ENCODE measurements around the gene MAPK8IP3.
A peak's percentile ranks its signal among the peaks of the same experiment; 100 is the strongest.

Gene MAPK8IP3

DNA sequence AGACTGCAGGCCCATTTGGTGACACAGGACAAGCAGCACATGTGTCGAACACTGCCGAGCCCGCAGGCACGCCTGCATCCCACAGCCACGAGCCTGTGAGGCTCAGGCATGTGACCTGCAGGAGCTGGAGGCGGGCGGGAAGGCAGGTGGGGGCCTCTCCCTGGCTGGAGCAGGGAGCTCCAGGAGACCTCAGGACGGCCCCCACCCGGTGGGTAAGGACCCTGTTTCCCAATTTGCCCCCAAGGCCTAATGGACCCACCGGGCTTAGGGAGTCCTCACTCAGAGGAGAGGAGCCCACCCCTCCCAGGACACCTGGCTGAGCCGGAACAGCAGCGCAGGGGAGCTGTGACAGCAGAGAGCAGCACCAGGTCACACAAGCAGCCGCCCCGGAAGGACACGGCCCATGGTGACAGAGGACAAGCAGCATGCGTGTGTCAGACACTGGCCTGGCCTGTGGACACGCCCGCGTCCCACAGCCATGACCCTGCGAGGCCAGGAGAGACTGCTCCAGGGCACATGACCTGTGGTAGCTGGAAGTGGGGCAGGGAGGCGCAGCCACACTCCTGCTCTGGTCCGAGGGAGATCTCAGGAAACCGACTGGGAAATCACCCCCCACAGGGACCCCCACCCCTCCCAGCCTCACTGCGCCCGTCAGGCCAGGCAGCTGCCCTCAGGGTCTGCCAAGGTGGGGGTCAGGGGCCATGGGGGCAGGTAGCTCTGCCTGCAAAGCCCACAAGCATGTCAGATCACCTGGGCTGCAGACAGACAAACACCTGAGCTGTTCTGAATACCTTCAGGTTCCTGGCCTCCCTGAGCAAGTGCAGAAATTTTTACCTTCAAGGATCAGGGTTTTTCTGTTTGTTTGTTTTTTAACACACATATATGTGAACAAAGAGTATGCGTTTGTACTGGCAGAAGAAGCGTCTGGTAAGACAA lies 74.0 kb downstream of the MAPK8IP3 start:
- TF ChIP-seq, protein P1, sequence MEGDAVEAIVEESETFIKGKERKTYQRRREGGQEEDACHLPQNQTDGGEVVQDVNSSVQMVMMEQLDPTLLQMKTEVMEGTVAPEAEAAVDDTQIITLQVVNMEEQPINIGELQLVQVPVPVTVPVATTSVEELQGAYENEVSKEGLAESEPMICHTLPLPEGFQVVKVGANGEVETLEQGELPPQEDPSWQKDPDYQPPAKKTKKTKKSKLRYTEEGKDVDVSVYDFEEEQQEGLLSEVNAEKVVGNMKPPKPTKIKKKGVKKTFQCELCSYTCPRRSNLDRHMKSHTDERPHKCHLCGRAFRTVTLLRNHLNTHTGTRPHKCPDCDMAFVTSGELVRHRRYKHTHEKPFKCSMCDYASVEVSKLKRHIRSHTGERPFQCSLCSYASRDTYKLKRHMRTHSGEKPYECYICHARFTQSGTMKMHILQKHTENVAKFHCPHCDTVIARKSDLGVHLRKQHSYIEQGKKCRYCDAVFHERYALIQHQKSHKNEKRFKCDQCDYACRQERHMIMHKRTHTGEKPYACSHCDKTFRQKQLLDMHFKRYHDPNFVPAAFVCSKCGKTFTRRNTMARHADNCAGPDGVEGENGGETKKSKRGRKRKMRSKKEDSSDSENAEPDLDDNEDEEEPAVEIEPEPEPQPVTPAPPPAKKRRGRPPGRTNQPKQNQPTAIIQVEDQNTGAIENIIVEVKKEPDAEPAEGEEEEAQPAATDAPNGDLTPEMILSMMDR (conservative IDR thresholded peaks at IDR 0.05) = no peak
- peak overlapping the region; percentile 77 for H3K27ac ChIP-seq

DNA sequence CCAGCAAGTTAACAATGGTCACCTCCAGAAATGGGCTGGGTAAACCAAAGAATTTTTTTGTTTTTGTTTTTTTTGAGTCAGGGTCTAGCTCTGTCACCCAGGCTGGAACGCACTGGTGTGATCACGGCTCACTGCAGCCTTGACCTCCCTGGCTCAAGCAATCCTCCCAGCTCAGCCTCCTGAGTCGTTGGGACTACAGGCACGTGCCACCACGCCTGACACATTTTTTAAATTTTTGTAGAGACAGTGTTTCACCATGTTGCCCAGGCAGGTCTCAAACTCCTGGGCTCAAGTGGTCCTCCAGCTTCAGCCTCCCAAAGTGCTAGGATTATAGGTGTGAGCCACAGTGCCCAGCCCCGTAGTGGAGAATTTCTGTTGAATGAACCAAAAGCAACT lies 74.7 kb downstream of the MAPK8IP3 start:
- peak overlapping the region; percentile 77 for H3K27ac ChIP-seq
- TF ChIP-seq, protein P1 (conservative IDR thresholded peaks at IDR 0.05) = no peak

DNA sequence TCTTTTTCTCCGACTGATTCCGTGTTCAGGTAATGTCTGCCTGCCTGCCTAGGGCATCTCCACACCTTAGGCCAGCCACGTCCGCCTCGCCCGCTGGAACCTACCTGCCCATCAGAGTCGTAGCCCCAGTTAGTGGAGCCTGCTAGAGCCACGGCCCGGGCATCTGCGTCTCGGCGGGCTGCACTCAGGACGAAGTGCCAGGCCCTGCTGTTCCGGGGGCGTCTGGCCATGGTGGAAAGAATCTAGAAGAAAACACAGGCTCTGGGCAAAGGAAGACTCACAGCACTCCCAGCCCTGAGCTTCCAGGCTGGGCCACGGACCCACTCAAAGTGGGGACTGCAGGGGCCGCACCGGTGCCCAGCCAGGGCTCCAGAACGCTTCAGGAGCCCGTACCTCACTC lies 75.3 kb downstream of the MAPK8IP3 start:
- TF ChIP-seq, protein P1 (conservative IDR thresholded peaks at IDR 0.05) = no peak
- H3K27ac ChIP-seq = peak overlapping the region; percentile 77

DNA sequence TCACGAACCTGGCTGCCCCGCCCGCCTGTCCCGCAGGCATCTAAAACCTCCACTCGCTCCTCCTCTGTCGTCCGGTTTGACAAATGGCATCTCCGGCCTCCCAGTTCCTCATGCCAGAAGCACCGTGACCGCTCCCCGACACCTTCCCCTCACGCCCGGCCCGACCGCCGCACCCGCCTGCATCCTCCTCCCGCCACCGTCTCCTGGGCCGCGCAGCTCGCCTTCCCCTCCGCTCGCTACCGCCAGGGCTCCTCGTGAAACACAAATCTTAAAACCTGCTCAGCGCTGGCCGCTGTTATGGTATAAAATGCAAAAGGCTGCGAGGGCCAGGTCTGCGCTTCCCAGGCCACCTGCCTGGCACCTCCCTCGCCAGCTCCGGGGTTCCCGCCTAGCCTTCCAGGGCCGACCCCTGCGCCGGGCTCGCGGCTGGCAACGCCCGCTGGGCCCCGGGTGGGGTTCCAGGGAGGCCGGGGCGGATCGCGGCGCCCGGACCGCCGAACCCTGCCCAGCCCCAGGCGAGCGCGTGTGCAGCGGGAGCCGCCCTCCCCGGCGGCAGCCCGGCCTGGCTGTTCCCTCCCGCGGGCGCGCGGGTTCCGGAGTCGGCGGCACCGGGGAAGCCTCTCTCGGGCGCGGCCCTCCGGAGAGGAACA lies 75.9 kb downstream of the MAPK8IP3 start:
- TF ChIP-seq, protein P1 (conservative IDR thresholded peaks at IDR 0.05) = no peak
- H3K27ac ChIP-seq = peak overlapping the region; percentile 77

DNA sequence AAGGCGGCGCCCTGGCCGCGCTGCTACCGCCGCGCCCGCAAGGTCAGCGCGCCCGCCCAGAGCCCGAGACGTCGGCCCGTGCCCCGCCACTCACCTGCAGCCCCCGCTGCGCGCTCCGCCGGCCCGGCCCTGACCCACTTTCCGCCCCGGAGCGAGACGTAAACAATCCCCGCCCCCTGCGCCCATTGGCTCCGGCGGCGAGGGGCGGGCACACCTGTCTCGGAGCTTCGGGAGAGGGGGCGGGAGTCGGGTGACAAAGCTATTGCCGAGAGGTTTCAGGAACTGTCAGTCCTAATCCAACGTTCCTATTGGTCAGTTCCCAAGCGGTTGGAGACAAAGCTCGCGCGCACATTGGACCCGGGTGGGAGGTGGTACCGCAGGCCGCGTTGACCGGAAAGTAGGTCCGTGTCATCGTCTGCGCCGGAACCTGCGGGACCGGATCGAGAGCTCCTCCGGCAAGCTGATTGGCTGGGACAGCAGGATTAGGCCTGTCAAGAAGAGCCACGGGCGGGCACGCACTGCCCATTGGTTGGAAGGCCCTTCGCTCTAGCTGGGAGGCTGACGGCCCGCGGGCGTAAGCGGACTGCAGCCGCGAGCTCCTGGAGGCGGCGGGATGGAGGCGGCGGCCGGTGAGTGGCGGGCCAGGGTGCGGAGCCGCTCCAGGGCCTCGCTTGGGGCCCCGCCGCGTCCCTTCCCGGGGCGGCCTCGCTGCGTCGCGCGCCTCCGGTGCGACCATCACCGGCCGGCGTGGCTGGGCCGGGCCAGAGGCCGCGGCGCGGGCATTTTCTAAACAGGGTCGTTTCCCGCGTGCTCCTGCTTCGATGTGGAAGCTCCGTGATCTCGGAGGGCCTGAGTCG lies 76.6 kb downstream of the MAPK8IP3 start, which contains the start of the genes NUBP2 and SPSB3:
TSS of gene NUBP2 (plus strand) at position 553 of the 857 bp plus-strand sequence. CDS start at position 614, 61 bp downstream.
TSS of gene SPSB3 (minus strand) at position 164 of the 857 bp plus-strand sequence. CDS start 1,088 bp downstream, outside the sequence.
- peak within 1 kb of the TSS; percentile 77 for H3K27ac ChIP-seq
- TF ChIP-seq, protein P1 (conservative IDR thresholded peaks at IDR 0.05) = no peak

DNA sequence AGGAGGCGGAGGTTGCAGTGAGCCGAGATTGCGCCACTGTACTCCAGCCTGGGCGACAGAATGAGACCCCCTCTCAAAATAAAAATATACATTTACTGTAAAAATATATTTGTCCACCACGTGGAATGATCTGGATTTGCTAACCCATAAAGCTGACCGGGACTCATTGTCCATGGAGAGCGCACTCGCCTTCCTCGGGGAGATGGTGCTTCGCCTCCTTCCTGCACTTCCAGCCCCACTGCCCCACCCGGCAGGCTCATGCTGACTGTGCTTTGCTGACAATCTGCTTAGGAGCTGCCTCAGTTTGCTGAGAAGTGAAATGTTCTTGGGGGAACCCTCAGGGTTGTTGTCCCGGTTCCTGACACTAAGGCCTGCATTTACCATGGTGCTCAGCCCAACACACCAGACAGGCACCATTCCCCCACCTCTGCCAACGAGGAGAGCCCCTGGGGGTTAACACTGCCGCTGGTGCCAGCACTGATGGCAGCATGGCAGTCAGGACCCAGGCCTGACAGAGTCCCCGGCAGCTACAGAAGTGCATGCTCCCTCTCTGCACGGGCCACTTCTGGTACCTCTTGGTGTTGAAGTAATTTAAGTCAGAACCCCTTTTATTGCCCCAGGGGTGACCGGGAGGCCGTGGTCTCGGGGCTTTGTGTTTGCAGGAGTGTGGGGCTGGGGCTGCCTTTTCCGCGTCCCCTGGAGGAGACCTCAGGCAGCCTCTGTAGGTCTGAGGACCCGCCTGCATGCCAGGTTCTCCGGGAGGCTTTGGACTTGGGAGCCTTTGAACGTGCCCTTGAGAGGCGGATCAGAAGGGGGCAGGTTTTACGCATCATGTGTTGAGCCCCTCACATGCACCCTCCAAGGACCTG lies 79.2 kb downstream of the MAPK8IP3 start:
- H3K27ac ChIP-seq = no peak overlapping the region
- TF ChIP-seq, protein P1 (conservative IDR thresholded peaks at IDR 0.05) = no peak
